GM21381 (cell line): ENCODE data around the gene MRPL58.
A peak's percentile ranks its signal among the peaks of the same experiment; 100 is the strongest.

Experiments
- ATAC-seq: cut with Tn5 transposase; IDR thresholded peaks from one replicate; pipeline ENCODE4 v1.9.1; 2021; ENCODE audit warnings: mild to moderate bottlenecking, moderate library complexity; ENCODE audit not compliant: unreplicated experiment

Gene MRPL58

DNA sequence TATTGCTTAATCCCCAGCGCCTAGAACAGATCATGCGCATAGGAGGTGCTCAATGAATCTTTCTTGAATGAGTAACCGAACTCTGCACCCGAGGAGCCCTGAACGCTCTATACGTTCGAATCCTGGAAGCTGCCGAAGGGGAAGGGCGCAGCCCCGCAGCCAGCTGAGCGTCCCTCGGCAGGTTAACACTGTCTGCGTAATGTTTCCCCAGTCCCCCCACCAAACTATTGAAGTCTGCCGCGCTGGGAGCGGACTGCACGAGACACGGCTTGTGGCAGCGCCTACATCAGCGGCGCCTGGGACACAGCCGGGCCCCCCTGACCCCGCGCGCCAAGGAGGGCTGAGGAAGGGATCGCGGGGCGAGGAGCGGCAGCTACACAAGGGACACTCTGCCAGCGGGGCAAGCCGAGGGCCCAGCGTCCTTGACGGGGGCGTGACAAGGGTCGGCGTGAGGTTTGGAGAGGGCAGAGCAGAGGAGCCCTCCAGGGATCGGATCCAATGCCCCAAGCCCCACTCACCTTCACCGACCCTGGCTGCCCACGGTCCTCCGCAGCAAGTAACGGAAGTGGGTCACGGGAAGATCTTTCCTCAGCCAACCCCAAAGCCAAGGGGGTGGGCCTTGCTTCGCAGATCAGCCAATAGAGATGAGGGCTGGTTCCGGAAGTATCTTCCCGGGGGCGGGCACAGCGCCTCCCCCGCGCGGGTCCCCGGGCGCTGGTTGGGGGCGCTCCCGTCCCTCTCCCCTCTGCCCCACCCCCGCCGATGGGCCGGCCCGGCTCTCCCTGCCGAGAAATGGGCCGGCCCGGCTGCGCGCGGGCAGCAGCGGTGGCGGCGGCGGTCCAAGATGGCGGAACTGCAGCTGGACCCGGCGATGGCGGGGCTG lies 34.2 kb downstream of the MRPL58 start, which contains the start of the genes ATP5PD and KCTD2:
ATP5PD (minus strand) TSS at position 563 of the 883 bp plus-strand sequence. CDS start 4,319 bp downstream, outside the sequence.
KCTD2 (plus strand) TSS at position 819 of the 883 bp plus-strand sequence; CDS start at position 845, 26 bp downstream.
- ATAC-seq = peak; percentile 94

DNA sequence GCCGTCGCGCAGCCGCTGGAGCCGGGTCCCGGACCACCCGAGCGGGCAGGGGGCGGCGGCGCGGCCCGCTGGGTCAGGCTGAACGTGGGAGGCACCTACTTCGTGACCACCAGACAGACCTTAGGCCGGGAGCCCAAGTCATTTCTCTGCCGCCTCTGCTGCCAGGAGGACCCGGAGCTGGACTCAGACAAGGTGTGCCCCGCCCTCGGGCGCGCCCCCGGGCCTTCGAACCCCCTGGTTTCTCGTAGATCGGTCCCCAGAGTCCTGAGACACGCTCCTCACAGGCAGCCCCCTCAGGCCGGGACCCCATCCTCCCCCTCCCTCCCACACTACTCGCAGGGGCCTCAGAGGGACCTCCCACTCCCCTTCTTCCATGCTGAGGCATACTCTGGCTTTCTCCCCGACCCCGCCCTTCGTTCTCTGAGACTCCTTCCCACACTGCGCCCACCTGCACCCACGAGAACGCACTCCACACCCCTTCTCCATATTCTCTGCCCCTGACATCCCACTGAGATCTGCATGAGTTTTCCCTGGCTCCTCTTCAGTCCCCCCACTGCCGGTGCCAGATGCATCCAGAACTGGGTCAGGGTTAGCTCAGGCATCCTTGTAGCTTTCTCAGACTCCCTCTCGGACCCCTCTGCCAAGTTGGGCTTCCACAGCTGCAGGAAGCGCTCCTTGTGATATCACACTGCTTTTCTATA lies 35.1 kb downstream of the MRPL58 start:
- ATAC-seq = peak; percentile 16

DNA sequence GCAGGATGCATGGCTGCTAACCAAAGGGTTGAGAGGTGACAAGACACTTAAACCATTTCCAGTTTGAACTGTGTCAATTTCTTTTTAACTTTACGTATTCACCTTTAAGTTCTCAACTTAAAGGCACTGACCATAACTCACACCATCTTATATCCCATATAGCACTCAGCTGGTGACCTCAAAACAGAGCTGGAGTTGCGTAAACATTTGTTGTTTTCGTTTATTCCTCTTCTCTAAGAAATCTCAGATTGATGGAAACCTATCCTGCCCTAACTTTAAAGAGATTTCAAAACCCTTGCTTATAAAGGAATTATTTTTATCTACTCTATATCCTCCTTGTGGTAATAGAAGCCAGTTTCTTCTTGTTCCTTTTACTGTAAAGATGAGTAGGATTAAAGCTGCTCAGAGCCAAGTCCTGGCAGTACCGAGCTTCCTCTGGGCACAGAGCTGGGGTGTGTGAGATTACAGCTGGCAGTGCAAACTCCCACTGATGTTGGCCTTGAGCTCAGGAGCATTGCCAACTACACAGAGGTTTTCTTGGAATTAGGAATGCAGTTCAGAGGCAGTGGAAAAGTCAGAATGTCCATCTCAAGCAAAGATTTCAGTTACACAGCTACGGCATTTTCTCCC lies 35.9 kb downstream of the MRPL58 start:
- ATAC-seq = no peak

DNA sequence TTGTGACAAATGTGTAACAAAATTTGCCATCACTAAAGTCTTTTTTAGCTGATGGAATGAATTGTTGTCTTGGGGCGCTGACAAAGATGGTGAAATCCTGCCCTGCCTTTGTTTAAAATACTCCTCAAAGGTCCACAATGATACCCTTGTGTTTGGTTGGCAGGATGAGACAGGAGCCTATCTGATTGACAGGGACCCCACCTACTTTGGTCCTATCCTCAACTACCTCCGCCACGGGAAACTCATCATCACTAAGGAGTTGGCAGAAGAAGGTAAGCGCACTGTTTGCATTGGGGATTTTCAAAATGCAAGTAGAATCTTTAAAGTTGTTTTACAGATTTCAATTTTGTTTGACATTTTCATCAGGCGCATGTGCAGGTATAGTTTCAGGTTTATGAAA lies 36.6 kb downstream of the MRPL58 start:
- ATAC-seq = no peak

DNA sequence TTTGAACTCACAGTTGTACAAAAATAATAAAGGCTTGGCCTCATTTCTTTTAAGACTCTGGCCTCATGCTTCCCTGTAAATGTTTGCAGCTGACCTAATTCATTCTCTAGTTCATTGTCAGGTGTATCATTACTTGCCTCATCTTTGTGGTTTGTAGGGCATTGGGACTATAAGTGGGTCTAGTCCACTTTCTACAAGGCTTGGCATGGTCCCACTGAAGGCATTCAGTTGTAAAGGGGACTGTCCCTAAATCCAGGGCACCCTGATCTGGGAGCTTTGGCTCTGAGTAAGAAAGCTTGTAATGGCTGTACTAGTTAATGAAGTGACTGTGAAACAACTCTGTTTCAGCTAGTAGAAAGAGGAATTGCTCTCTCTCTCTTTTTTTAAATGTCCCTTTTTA lies 37.2 kb downstream of the MRPL58 start:
- no peak for ATAC-seq

DNA sequence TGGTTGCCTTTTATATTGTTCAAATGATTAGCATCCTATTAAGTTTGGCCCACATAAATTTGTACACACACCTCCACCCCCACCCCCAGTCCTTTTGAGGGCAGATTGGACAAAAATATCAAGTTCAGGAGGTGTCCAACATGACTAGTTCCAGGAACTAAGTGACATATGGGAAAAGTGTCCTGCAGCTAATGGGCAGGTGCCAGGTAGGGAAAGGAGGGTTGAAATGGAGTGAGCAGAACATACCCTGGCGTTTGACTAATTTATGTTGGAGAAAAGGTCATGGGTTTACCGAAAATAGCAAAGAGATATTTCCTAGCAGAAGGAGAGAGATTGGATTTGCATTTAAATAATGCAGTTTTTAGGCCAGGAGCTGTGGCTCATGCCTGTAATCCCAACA lies 39.5 kb downstream of the MRPL58 start:
- ATAC-seq = no peak

DNA sequence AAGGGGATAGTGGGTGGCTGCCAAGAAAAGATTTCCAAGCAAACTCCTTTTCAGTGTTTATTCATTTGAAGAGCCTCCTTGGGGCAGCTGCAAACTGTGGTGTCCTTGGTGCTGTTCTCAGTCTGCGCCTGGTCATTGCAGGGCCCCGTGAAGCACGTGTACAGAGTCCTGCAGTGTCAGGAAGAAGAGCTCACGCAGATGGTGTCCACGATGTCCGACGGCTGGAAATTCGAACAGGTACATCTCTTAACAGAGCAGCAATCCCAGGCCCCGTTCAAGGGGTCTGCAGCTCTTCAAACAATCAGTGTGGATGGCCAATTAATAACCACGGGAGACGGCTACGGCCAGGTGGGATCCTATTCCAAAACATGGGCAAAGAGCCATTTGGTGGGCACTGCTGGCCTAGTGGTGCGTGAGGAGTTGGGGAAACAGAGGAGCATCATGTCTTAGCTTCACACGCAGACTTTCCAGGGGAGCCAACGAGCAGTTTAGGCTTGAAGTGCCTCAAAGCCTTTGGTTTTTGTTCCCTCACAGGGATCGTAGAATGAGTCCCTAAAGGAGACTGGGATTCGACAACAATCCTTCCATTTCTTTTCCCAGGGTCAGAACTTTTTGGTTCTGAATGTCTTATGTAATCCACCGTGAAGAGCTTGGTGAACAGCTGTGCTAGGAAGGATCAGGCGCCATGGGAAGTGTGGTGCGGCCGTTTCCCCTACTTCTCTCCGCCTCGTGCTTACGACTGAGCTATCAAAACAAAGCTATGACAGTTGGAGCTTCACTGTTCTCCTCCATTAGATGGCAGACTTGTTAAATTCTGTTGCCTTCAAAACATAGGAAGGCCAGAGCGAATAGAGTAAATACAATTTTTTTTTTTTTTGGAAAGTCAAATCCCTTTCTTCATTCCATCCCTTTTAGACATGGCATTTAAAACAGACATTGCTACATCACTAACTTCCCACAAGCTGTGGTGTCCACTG lies 47.2 kb downstream of the MRPL58 start:
- no peak for ATAC-seq

DNA sequence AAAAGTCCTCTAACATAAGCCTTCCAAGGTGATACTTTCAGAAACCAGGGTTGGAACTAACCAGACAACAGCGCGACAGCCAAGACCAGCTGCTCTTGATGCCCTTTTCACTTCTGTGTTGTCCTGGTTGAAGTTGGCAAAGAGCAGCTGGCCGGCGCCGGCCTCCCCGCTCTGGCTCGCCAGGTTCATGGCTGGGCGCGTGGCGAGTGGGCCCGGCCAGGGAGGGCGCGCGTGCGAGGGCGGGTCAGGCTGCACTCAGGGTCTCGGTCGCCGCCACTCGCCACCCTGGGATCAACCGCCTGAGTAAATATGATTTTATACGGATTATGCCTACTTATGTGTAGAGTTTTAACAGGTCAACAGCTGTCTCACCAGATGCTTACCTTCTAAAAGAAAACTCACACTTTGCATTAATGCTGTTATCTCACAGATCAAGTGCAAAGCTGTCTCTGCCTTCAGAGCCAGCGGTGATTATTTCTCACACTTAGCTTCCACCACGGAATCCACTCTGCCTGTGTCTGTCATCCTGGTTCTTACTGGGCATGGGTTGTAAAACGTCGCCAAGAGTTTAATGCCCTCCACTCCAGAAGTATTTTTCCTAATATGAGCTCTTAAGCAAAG lies 48.1 kb downstream of the MRPL58 start:
- no peak for ATAC-seq

DNA sequence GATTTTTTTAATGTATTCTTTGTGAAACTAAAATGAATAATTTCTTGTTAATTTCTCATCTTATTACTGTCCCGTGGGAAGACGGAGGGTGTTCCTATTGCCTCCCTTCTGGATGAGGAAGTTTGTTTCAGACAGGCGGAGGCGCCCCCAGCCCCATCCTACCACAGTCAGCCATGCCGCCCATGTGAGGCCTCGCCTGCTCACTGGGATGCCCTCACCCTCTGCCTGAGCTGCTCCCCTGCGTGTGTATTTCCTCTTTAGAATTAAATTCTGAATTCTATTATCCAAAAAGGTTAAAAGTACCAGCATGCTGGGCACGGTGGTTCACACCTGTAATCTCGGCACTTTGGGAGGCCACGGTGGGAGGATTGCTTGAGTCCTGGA lies 48.6 kb downstream of the MRPL58 start:
- no peak for ATAC-seq

DNA sequence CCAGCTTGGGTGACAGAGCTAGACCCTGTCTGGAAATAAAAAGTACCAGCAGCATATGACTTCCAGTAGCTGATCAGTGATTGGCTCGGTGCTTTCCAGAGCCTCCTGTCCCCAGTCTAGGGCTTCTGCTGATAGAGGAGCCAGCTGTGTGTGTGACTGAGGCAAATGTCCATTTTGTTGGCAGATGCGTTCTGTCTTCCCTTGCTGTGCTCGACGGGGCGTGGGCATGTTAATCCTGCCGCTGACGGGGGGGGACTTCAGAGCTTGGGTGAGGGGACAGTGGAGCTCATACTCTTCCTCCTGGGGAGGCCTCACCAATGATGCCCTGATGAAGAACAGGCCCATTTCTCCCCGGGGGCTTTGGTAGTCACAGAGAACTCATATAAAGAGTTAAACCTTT lies 49.1 kb downstream of the MRPL58 start:
- no peak for ATAC-seq

DNA sequence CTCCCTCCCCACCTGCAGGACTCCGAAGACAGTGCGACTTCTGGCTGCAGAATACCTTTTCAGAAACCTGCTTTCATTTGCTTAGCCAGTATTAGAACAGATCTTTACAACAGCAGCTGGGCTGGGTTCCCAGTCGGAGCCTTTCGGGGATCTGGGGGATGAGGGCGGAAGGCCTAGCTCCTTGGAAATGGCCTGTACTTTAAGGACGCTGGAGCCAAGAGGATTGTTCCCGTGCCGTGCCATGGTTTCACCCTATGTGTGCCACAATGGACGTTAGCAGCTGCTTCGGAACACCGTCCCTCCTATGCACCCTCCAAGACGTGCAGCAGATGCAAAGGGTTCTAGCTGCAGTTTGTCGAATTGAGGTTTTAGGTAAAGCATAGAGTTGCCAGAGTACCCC lies 50.7 kb downstream of the MRPL58 start:
- ATAC-seq = no peak

DNA sequence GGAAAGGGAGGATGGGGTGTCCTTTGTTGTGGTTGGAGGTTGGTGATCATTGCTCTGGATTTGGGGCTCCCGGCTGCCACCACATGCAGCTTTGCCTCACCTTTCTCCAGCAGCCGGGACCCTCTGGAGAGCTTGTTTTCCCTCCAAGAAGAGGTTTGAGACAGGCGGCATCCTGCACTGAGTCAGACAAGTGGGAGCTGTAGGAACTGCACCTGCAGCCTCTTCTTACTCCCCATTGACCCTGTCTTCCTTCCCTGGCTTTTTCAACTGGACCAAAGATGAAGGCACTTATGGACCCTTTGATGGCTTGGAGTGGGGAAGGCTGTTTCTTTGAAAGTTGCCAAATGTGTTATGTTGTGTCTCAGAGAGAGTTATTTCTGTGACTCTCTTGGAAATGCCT lies 51.2 kb downstream of the MRPL58 start:
- no peak for ATAC-seq

DNA sequence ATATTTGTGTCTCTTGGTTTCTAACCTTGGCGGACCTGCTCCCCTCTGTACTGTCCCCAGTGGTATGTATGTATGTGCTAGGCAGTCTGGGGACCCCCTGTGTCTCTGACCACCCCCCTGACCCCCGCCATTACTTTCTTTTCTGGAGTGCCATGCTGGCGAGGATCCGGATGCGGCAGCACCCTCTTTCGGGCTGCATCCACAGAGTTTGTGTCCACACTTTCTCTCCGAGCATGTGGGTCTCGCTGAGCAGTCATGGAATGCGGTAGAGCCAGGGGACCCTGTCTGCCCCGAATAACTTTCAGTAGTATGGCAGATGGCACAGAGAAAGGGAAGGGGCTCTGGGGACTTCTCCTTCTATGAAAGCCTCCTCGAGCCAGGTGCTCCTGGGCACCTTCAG lies 51.6 kb downstream of the MRPL58 start:
- no peak for ATAC-seq

DNA sequence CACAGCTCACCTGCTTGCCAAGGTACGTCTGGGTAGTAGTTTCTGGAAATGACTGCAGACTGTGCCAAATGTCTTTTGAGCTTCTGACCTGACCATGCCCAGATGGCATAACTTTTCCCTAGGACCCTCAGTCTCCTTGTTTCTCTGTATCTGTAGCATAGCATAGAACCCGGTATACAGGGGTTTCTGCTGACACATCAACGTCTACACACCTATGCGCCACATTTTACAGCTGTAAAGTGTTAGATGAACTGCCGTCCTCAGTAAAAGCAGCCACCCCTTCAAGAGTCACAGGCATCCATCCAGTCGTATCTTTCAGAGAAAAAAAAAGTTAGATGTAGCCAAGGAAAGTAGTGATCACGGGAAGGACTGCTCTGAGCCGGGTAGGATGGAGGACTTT lies 52.0 kb downstream of the MRPL58 start:
- ATAC-seq = no peak

DNA sequence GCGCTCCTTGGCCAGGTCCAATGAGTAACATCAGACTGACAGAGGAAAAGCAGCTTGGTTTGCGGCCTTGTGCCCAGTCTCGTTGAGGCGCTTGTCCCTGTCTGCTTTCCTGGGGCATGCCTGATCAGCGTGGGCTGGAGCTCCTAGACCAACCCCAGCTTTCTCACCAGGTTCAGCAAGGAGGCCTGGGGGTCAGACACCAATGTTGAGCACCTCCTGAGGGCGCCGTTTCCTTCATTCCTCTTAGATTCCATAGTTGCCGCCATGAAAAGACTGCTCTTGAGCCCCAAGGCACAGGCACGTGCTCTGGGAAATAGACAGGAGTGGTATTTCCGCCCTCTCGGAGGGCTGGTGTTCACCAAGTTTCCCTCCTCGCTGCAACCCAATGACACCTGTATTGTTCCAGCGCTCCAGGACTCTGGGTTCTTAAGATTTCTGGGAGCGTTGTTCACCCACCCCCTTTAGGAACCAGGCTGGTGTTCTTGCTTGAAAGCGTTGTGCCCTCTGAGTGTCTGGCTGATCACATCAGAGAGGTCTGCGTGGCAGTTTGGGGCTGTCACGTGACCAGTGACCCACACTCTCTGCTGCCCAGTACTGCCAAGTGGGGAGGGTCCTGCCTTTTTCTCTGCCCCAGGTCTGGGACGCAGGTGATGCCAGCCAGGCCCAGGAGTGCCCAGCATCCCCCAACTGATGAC lies 52.5 kb downstream of the MRPL58 start:
- no peak for ATAC-seq

DNA sequence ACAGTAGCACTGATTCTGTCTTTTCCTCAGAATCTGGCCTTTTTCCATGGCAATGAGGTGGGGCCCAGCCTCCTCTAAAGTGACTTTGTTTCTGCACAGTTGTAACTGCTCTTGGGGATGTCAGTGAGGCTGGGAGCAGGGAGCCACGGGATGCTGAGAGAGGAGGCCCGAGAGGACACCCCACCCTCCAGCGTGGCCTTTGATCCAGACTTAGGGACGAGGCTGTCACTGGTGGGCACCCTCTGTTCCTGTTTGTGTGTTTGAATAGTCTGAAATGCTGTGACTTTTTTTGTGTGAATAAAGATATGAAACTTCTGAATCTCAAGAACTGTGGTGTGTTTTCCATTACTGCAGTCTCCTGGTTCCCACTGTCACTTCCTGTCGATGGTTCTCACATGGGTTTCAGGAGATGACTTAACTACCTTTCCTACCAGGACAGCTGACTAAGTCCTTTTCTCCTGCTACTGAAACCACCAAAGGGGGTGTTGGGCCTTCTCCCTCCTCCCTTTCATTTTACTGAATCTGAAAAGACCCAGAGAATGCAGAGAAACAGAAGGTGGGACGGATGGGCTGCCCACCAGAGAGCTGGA lies 53.2 kb downstream of the MRPL58 start:
- no peak for ATAC-seq

DNA sequence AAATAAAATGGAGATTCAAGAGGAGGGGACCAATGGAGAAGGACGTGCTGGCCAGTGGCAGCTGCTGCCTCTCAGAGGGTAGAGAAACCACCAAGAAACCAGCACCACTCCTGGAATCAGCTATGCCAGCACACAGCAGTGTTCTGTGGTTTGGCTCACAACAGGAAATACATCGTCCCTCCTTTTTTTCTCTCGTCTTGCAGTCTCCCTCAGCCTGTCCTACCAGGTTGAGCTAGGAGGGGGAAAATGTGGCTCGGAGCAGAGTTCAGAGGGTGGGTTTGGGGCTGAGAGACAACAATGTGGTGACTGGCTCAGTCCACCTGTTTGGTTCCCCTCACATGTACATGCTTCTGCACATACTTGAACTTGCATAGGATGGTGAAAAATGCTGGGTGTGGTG lies 55.4 kb downstream of the MRPL58 start:
- no peak for ATAC-seq

DNA sequence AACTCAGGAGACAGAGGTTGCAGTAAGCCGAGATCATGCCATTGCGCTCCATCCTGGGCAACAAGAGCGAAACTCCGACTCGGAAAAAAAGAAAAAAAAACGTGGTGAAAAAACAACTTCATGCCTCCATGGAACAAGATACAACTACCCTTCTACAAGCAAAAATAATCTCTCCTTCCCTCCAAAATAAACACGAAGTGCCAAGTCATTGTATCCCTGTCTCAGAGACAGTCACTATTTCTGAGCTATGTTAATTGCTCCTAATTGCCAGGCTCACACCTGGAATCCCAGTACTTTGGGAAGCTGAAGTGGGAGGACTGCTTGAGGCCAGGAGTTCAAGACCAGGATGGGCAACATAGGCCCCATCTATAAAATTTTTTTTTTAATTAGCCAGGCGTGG lies 56.3 kb downstream of the MRPL58 start:
- no peak for ATAC-seq

DNA sequence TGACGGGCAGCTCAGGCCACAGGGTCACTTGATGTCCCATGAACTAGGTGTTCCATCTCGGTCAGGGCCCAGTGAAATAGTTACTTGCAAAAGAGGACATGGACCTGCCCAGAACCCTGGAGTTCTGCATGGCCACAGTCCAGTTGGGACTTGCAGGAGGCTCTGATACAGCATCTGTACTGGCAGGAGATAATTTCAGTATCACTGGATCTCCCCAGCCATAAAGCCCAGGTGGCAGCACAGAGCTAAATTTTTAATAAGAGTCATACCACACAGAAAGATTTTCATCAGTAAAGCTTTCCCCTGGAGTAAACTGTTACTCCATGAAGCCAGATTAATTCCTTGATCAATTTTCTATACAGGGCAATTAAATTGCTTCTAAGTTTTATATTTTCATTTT lies 57.3 kb downstream of the MRPL58 start:
- ATAC-seq = no peak
